HG03097 (cell line): ENCODE data around the gene SLAMF9.

Source experiments
- ATAC-seq: cut with Tn5 transposase; IDR thresholded peaks from one replicate; pipeline ENCODE4 v1.9.1; 2021; ENCODE audit not compliant: unreplicated experiment, low FRiP score

Gene SLAMF9

GRCh38 chr1:159935719-159936272 is 18.2 kb downstream of the SLAMF9 start:
- ATAC-seq, result no peak

GRCh38 chr1:159935305-159935704 is 18.7 kb downstream of the SLAMF9 start:
- ATAC-seq, result no peak

- no peak for ATAC-seq
Measured at GRCh38 chr1:159934136-159935039, 19.6 kb downstream of the SLAMF9 start.

GRCh38 chr1:159933347-159933746 is 20.7 kb downstream of the SLAMF9 start:
- no peak for ATAC-seq

GRCh38 chr1:159932296-159933285 is 21.4 kb downstream of the SLAMF9 start:
- ATAC-seq, result no peak

- ATAC-seq, result no peak
Measured at GRCh38 chr1:159931795-159932173, 22.3 kb downstream of the SLAMF9 start.

GRCh38 chr1:159931101-159931794 is 22.8 kb downstream of the SLAMF9 start:
- no peak for ATAC-seq

GRCh38 chr1:159930634-159931033 is 23.4 kb downstream of the SLAMF9 start:
- ATAC-seq, result no peak

GRCh38 chr1:159930216-159930615 is 23.8 kb downstream of the SLAMF9 start:
- no peak for ATAC-seq

- ATAC-seq, result no peak
Measured at GRCh38 chr1:159929155-159930051, 24.6 kb downstream of the SLAMF9 start.

- no peak for ATAC-seq
Measured at GRCh38 chr1:159928491-159929050, 25.5 kb downstream of the SLAMF9 start.

GRCh38 chr1:159927849-159928431 is 26.1 kb downstream of the SLAMF9 start:
- ATAC-seq, result no peak

- ATAC-seq, result no peak
Measured at GRCh38 chr1:159927211-159927848, 26.7 kb downstream of the SLAMF9 start.

GRCh38 chr1:159925719-159926078 is 28.3 kb downstream of the SLAMF9 start:
- ATAC-seq, result peak; percentile 2

- ATAC-seq, result peak; percentile 59
Measured at GRCh38 chr1:159924791-159925718, 29.0 kb downstream of the SLAMF9 start, which contains the start of gene TAGLN2. Gene TAGLN2, minus strand, starts transcription at chr1:159925507. Its CDS starts 4,998 bp downstream, at chr1:159920509.

- no peak for ATAC-seq
Measured at GRCh38 chr1:159924025-159924790, 29.8 kb downstream of the SLAMF9 start.
